SK-N-SH (cell line): Measurements from ENCODE around the gene ABLIM2.

Experiments
- SMC3 ChIP-seq: IDR thresholded peaks from 2 replicates; pipeline ENCODE4 v1.6.1; 2012; ENCODE audit warnings: low read depth, low read length, improper control_type of control experiment
- TF ChIP-seq, protein P1 (sequence below): fragments of 200-600 bp; sonication (generic); IDR thresholded peaks from 2 replicates; pipeline ENCODE4 v1.6.1; 2017; ENCODE audit warnings: antibody characterized with exemption, mild to moderate bottlenecking, moderate library complexity

- TF ChIP-seq, protein P1, sequence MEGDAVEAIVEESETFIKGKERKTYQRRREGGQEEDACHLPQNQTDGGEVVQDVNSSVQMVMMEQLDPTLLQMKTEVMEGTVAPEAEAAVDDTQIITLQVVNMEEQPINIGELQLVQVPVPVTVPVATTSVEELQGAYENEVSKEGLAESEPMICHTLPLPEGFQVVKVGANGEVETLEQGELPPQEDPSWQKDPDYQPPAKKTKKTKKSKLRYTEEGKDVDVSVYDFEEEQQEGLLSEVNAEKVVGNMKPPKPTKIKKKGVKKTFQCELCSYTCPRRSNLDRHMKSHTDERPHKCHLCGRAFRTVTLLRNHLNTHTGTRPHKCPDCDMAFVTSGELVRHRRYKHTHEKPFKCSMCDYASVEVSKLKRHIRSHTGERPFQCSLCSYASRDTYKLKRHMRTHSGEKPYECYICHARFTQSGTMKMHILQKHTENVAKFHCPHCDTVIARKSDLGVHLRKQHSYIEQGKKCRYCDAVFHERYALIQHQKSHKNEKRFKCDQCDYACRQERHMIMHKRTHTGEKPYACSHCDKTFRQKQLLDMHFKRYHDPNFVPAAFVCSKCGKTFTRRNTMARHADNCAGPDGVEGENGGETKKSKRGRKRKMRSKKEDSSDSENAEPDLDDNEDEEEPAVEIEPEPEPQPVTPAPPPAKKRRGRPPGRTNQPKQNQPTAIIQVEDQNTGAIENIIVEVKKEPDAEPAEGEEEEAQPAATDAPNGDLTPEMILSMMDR: no peak
- no peak for TF ChIP-seq SMC3
Measured at GRCh38 chr4:8072235-8072968, 86.2 kb downstream of the ABLIM2 start.
